HepG2 (cell line): Measurements from ENCODE around the gene MED12L.

Experiments
- HDAC6 ChIP-seq: fragments of 200-600 bp; sonication (generic); IDR thresholded peaks from 2 replicates; pipeline ENCODE4 v1.7.0; 2017; ENCODE audit warnings: mild to moderate bottlenecking, antibody characterized with exemption, low read length, low read depth
- PAX8 ChIP-seq: sonication (generic); formaldehyde crosslinking; IDR thresholded peaks from 2 replicates; pipeline ENCODE4 v1.8.0; 2022; ENCODE audit warnings: mild to moderate bottlenecking, missing genetic modification reagents, borderline replicate concordance
- SIN3A ChIP-seq: IDR thresholded peaks from 2 replicates; pipeline ENCODE4 v1.6.1; 2011; ENCODE audit warnings: low read depth, mild to moderate bottlenecking, control low read depth, low read length, borderline replicate concordance
- ZNF317 ChIP-seq: sonication (generic); formaldehyde crosslinking; IDR thresholded peaks from 2 replicates; pipeline ENCODE4 v1.5.0; 2020; ENCODE audit warnings: mild to moderate bottlenecking, missing genetic modification reagents

GRCh38 chr3:151393146-151393830 lies 307.8 kb downstream of the MED12L start:
- TF ChIP-seq PAX8 (CRISPR knock-in tag): no peak
- TF ChIP-seq HDAC6: no peak
- no peak for TF ChIP-seq ZNF317 (CRISPR knock-in tag)
- TF ChIP-seq SIN3A: no peak
